Left ventricle myocardium inferior (tissue), 1 donor: Measurements from ENCODE around the gene FSIP1. TPM values are rescaled to one million over a fixed set of nuclear protein-coding genes. Genes with fewer than 3 reads are reported as not detected.

Experiments
- DNase-seq: peaks from one replicate; pipeline ENCODE4 v3.0.0-alpha.2; 2020
- H3K27ac ChIP-seq: fragments of 200-600 bp; replicated peaks from 2 replicates; pipeline ENCODE4 v1.8.0; 2021
- H3K27me3 ChIP-seq: fragments of 200-600 bp; 2 replicates; pipeline ENCODE4 v1.8.0; 2021; ENCODE audit warnings: low read depth
- H3K36me3 ChIP-seq: fragments of 200-600 bp; 2 replicates; pipeline ENCODE4 v1.8.0; 2021
- H3K4me1 ChIP-seq: fragments of 200-600 bp; 2 replicates; pipeline ENCODE4 v1.8.0; 2021
- H3K4me3 ChIP-seq: fragments of 200-600 bp; 2 replicates; pipeline ENCODE4 v1.8.0; 2021; ENCODE audit warnings: mild to moderate bottlenecking, moderate library complexity
- H3K9me3 ChIP-seq: fragments of 200-600 bp; replicated peaks from 2 replicates; pipeline ENCODE4 v1.8.0; 2021
- intact Hi-C: fragments of 100-400 bp; cut with micrococcal nuclease; formaldehyde crosslinking; loops from one replicate; pipeline ENCODE4 v1.11.0; 2022
- total RNA-seq: library from RNA; stranded (reverse); fragmentation: NEBNext Ultra II Directional; extraction: Animal tissue kit (Norgen Biotek cat#: 25700); gene quantifications from one replicate; pipeline ENCODE4 v1.2.1, GENCODE V29; 2021
- TF ChIP-seq, protein P1 (sequence below): fragments of 200-600 bp; IDR thresholded peaks from 2 replicates; pipeline ENCODE4 v1.8.0; 2021; ENCODE audit warnings: antibody characterized with exemption, mild to moderate bottlenecking, borderline replicate concordance
- donor health status: DM: no; HTN: yes; CAD: no; lungs with severe emphysema.

The FSIP1 gene
- total RNA-seq, 1 donor from 2014 or later = 1.2 TPM

DNA sequence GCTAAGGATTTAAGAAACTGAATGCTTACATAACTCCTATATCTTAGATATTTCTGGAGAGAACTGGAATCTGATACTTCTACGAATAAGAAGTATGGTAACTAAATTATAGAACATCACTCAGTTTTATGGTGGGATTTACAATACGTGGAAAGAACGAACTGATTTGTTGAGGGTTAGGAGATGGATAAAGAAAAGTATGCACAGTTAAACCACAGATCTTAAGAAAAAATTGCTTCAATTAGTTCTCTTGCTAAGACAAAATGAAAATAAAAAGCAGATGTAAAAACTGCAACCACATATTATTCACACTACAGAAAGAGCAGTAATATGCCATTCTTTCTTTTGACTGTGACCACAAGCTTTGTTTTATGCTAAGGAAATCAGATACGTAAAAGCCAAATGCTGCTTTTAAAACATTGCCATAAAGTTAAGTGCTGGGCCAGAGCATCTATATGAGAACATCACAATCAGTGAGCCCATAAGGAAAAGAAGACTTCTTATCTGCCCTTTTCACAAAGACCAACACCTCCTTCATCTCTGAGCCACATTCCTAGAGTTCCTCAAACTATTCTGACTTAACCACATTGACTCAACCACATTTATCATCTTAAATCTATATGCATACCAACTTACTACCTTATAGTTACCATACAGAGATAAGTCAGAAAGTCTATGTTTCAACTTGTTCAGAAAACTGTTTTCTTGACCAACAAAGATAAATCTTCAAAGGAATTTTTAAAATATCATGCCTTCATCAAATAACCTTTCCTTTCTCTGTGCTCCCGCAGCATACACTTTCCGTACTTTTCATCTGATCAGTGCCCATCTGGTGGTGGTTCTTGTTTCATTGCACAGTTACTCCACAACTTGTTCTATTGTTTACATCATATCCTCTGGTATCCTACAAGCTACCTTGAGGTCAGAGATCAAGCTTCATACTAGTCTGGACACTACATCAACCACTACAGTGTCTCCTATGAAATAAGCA lies 61.7 kb downstream of the FSIP1 start:
- Histone ChIP-seq H3K27ac (no peak overlapping the region), H3K27me3 (no peaks in the 10 kb centered on the region), H3K4me3 (no peak overlapping the region), H3K36me3 (no peaks in the 10 kb centered on the region), H3K4me1 (no peaks in the 10 kb centered on the region), H3K9me3 (no peaks in the 10 kb centered on the region)
- no peak for DNase-seq
- intact Hi-C loops = no loop called here
- TF ChIP-seq, protein P1, sequence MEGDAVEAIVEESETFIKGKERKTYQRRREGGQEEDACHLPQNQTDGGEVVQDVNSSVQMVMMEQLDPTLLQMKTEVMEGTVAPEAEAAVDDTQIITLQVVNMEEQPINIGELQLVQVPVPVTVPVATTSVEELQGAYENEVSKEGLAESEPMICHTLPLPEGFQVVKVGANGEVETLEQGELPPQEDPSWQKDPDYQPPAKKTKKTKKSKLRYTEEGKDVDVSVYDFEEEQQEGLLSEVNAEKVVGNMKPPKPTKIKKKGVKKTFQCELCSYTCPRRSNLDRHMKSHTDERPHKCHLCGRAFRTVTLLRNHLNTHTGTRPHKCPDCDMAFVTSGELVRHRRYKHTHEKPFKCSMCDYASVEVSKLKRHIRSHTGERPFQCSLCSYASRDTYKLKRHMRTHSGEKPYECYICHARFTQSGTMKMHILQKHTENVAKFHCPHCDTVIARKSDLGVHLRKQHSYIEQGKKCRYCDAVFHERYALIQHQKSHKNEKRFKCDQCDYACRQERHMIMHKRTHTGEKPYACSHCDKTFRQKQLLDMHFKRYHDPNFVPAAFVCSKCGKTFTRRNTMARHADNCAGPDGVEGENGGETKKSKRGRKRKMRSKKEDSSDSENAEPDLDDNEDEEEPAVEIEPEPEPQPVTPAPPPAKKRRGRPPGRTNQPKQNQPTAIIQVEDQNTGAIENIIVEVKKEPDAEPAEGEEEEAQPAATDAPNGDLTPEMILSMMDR = no peak

DNA sequence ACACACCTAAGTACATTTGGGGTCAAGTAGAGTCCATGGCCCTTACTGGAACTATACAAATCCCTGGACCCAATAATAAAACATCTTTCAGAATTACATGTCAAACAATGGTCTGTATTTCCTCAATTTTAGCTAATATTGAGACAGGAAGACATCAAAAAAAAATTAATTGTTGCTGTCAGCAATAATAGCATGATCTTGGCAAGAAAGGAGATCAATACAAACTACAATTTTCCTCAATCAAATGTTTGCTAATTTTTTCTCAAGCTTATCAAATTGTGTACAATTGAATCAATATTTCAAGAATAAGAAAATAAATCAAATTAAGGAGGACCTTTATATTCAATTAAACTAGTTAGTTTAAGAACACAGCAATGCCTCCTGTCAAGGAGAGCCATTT lies 62.6 kb downstream of the FSIP1 start:
- H3K4me1 ChIP-seq = no peaks in the 10 kb centered on the region
- H3K36me3 ChIP-seq = no peaks in the 10 kb centered on the region
- TF ChIP-seq, protein P1 = no peak
- no peak overlapping the region for H3K27ac ChIP-seq
- no peaks in the 10 kb centered on the region for H3K27me3 ChIP-seq
- no peaks in the 10 kb centered on the region for H3K9me3 ChIP-seq
- DNase-seq = no peak
- no peak overlapping the region for H3K4me3 ChIP-seq
- intact Hi-C loops = no loop called here

DNA sequence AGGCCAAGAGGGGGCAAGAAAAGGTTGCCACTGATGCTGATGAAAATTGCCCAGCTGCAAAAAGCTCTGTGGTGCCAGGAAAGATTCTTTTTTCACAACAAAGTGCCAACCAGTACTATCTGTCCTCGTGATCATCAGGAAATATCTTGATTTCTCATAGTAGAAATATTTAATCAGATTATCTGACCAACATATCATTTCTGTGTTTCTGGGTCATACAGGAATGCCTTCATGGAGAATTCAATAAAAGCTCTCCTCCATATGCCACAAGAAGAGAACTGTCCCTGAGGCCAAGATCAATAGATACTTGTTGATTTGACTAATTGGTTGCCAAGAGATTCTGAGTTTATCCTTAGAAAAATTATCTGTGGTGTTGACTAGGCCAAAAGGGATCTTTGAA lies 63.5 kb downstream of the FSIP1 start:
- no peak overlapping the region for H3K27ac ChIP-seq
- no peaks in the 10 kb centered on the region for H3K36me3 ChIP-seq
- DNase-seq = no peak
- intact Hi-C loops = no loop called here
- H3K4me1 ChIP-seq = no peaks in the 10 kb centered on the region
- no peak overlapping the region for H3K4me3 ChIP-seq
- TF ChIP-seq, protein P1 = no peak
- no peaks in the 10 kb centered on the region for H3K27me3 ChIP-seq
- no peaks in the 10 kb centered on the region for H3K9me3 ChIP-seq

DNA sequence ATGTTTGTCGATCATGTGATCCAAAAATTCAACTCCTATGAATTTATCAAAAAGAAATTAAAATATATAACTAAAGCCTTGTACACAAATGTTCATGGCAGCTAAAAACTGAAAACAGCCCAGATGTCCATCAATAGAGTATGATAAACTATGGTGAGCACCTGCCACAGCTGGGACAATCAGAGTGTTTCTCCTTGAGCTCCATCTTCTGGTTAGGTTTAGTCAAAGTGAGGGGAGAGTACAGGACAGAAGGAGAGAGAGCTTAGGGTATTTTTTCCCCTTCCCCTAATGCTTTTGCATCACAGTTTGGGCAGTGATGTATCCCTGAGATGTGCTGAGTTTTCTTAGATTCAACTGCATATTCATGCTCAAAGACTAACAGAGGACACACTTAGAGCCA lies 65.5 kb downstream of the FSIP1 start:
- TF ChIP-seq, protein P1 = no peak

DNA sequence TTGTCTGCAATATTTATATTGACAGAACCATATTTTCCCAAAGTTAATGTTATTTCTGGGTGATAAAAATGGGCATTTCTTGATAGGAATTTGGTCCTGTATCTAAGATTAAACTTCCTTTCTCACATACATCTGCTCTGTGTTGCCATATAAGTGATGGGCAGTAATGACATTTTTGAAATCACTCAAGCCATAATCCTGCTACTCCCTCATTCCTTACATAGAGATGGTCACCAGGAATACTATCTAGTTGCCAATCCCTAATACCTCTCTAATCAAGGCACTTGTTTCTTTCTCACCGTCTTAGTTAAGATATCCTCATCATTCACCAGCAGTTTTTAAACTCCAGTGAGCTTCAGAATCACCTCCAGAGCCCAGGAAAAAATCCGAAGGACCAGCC lies 68.4 kb downstream of the FSIP1 start:
- DNase-seq = no peak
- Histone ChIP-seq H3K27me3 (no peaks in the 10 kb centered on the region), H3K27ac (no peak overlapping the region), H3K9me3 (no peaks in the 10 kb centered on the region), H3K4me1 (no peaks in the 10 kb centered on the region), H3K36me3 (no peaks in the 10 kb centered on the region), H3K4me3 (no peak overlapping the region)
- intact Hi-C loops = no loop called here
- TF ChIP-seq, protein P1 = no peak

More for the DNA sequence above, 65.5 kb downstream of the FSIP1 start:
- Histone ChIP-seq H3K9me3 (no peaks in the 10 kb centered on the region), H3K36me3 (no peaks in the 10 kb centered on the region), H3K27ac (no peak overlapping the region), H3K27me3 (no peaks in the 10 kb centered on the region), H3K4me3 (no peak overlapping the region), H3K4me1 (no peaks in the 10 kb centered on the region)
- DNase-seq = no peak
- intact Hi-C loops = no loop called here
